ENCODE data around the gene KIRREL3. TPM values are rescaled to one million over a fixed set of nuclear protein-coding genes. Genes with fewer than 3 reads are reported as not detected.

KIRREL3 gene
- total RNA-seq, 2 donors from 2014 or later = 0.61 to 0.64 TPM

- H3K36me3 ChIP-seq = no peaks in the 10 kb centered on the region
- intact Hi-C loops (cut with DNase I) = no loop called here
- H3K9me3 ChIP-seq = no peaks in the 10 kb centered on the region
- TF ChIP-seq CTCF (IDR thresholded peaks at IDR 0.05) = no peak
- H3K4me3 ChIP-seq = no peak overlapping the region
- DNase-seq = no peak
- H3K27me3 ChIP-seq = no peaks in the 10 kb centered on the region
- no peak overlapping the region for H3K9ac ChIP-seq (ENCODE audit: low read depth in 2 of 2, low read length in 2 of 2)
- no peaks in the 10 kb centered on the region for H3K4me1 ChIP-seq
- H3K27ac ChIP-seq = no peak overlapping the region
Observed at GRCh38 chr11:126736682-126737572, 263.6 kb downstream of the KIRREL3 start.

- Histone ChIP-seq H3K4me1 (no peaks in the 10 kb centered on the region), H3K9me3 (no peaks in the 10 kb centered on the region), H3K27ac (no peak overlapping the region), H3K4me3 (no peak overlapping the region), H3K27me3 (no peaks in the 10 kb centered on the region), H3K9ac (ENCODE audit: low read depth in 2 of 2, low read length in 2 of 2) (no peak overlapping the region), H3K36me3 (no peaks in the 10 kb centered on the region)
- intact Hi-C loops (cut with DNase I) = no loop called here
- no peak for TF ChIP-seq CTCF (IDR thresholded peaks at IDR 0.05)
- DNase-seq = no peak
Observed at GRCh38 chr11:126734752-126735151, 265.8 kb downstream of the KIRREL3 start.

- TF ChIP-seq CTCF (IDR thresholded peaks at IDR 0.05) = no peak
- Histone ChIP-seq H3K4me1 (no peaks in the 10 kb centered on the region), H3K4me3 (no peak overlapping the region), H3K9me3 (no peaks in the 10 kb centered on the region), H3K36me3 (no peaks in the 10 kb centered on the region), H3K27ac (no peak overlapping the region), H3K9ac (ENCODE audit: low read depth in 2 of 2, low read length in 2 of 2) (no peak overlapping the region), H3K27me3 (no peaks in the 10 kb centered on the region)
- intact Hi-C loops (cut with DNase I) = no loop called here
- no peak for DNase-seq
Observed at GRCh38 chr11:126733685-126734084, 266.9 kb downstream of the KIRREL3 start.

- Histone ChIP-seq H3K4me1 (no peaks in the 10 kb centered on the region), H3K9ac (ENCODE audit: low read depth in 2 of 2, low read length in 2 of 2) (no peak overlapping the region), H3K36me3 (no peaks in the 10 kb centered on the region), H3K27me3 (no peaks in the 10 kb centered on the region), H3K4me3 (no peak overlapping the region), H3K9me3 (no peaks in the 10 kb centered on the region), H3K27ac (no peak overlapping the region)
- no peak for DNase-seq
- TF ChIP-seq CTCF (IDR thresholded peaks at IDR 0.05) = no peak
- intact Hi-C loops (cut with DNase I) = no loop called here
Observed at GRCh38 chr11:126732981-126733380, 267.6 kb downstream of the KIRREL3 start.

GRCh38 chr11:126731576-126732142 lies 268.9 kb downstream of the KIRREL3 start:
- H3K4me1 ChIP-seq = no peaks in the 10 kb centered on the region
- H3K9ac ChIP-seq (ENCODE audit: low read depth in 2 of 2, low read length in 2 of 2) = no peak overlapping the region
- no peak for DNase-seq
- H3K27me3 ChIP-seq = no peaks in the 10 kb centered on the region
- H3K9me3 ChIP-seq = no peaks in the 10 kb centered on the region
- no peak for TF ChIP-seq CTCF (IDR thresholded peaks at IDR 0.05)
- intact Hi-C loops (cut with DNase I) = no loop called here
- H3K27ac ChIP-seq = no peak overlapping the region
- no peaks in the 10 kb centered on the region for H3K36me3 ChIP-seq
- no peak overlapping the region for H3K4me3 ChIP-seq
